GM19043 (cell line): ENCODE results near the gene NRG3.

Source experiments
- ATAC-seq: cut with Tn5 transposase; IDR thresholded peaks from one replicate; pipeline ENCODE4 v1.9.1; 2021; ENCODE audit warnings: low read depth; ENCODE audit not compliant: unreplicated experiment

The NRG3 gene

DNA sequence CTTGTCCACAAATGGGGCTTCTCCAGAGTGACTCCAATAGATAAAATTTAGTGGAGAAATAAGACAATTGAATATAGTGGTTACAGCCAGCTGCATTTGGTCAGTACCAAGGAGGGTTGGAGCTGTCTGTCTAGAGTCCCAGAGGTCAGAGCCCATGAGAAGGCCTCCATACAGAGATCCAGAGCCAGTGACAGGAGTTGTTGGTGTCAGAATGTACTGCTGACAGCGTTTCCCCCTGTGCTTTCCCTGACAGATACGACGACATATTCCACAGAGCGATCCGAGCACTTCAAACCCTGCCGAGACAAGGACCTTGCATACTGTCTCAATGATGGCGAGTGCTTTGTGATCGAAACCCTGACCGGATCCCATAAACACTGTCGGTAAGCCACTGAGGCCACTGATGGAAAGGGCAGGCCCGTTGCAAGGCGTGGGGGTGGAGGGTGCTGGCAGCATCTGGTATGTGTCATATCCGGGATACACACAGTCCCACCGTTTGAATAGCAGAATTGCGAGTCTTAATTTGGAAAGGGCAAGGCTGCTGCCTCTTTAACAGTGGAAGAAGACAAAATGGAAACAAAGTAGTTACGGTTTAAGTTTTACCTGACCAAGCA lies 483.6 kb downstream of the NRG3 start:
- ATAC-seq, result no peak

DNA sequence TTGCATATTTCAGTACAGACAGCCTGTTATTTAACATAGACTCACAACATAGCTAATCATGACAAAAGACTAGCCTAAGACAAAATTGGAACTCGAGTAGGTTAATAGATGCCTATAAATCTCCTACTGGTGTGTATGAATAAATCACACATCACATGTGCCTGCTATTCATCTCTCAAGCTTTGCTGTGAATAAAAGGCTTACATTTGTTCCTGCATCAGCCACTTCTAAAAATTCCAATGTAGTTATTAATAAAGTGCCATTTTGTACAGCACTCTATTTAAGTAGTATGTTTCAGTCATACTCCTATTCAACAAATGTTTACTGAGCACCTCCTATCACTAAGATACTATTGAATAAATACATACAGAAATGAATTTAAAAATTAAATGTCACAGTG lies 486.3 kb downstream of the NRG3 start:
- ATAC-seq, result no peak

DNA sequence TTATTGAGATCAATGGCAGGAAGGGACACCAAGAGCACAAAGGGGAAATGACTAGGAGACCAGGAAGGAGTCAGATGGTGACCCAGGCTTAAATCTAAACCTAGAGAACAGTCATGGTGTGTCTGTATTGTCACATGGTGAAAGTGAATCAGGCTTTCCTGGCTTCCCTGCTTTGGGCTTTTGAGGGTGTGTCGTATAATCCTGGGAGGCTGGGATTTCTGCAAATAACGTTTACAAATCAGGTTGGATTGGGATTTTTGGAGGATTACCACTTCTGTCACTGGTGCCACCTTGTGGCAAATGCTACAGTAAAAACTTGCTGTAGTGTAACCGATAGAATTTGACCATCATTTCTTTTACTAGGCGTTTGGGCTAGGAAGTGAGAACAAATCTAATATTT lies 502.6 kb downstream of the NRG3 start:
- no peak for ATAC-seq

DNA sequence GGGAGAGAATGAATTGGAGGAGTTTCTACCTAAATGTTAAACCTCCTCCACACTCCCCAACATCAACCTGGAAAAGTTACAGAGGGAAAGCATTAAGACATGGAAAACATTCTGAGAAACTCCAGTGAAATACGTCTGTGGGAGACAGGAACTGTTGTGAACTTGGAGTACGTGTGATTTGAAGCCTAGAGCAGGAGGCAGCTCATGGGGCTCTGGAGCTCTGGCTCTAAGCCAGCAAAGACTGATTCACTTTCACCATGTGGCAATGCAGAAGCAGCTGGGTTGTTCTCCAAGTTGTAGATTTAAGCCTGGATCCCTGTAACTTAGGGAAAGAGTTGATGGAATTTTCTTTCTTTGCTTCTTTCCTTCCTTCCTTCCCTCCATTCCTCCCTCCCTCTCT lies 503.2 kb downstream of the NRG3 start:
- no peak for ATAC-seq

DNA sequence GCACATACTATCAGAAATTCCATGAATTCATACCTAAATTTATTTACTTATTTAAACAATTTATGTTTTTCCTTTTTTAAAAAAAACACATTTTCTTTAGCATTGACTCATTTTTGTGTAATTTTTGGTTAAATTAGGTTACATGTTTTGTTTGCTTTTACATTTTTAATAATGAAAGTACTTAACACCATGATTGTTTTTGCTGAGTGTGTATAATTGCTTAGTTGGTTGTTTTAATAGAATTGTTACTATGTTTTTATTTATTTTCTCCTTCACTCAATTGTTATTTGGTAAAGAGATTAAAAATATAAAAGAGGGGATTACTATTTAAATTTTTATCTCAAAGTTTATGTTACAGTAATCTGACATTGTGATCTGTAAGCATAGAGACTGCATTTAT lies 508.4 kb downstream of the NRG3 start:
- ATAC-seq, result no peak

DNA sequence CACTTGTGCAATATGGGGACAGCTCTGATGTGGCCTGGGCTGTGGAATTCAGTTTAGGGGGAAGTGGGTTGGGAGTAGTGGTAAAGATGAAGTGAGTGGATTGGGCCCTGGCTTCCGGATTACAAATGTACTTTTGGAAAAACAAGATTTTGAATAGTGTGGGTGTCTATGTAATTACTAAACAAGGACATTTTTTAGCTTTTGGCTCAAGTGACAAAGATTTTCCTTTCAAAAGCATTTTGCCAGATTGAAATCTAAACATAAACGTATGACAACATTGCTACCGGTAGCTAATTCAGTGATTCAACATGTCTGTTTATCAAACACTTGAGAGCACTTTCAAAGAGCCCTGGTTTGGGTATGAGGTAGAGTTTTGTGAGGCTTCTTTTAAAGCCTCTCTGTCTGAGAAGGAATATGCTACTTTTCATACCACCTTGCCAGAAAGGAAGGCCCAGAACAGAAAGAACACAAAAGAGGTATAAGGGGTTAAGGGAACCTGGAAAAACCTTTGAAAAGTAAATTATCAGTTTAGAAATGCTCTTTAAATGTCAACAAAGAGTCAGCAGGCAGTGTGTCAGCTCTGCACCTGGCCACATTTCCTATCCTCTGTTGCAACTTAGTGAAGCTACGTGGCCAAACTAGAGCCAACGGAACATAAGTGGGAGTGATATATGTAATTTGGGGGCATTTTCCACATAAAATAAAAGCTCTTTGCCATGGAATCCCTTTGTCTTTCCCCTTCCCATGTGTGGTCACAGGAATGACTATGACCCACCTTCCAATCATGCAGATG lies 516.1 kb downstream of the NRG3 start:
- ATAC-seq, result no peak

DNA sequence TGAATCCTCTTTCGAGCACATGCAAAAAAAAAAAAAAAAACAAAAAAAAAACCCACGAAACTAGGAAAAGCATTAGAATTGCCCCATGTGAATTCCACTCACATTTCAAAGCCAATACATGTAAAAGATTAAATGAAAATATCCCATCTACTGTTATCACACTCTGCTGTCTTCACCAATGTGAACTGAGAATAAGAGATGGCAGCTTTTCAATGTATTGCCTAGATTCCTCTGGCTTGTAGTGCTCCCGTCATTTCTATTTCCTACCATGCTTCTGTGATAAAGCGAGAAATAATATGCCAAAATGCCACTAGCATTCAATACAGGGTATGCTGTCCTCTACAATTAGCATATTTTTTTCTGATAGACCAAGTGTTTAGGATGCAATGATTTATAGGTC lies 517.0 kb downstream of the NRG3 start:
- no peak for ATAC-seq

DNA sequence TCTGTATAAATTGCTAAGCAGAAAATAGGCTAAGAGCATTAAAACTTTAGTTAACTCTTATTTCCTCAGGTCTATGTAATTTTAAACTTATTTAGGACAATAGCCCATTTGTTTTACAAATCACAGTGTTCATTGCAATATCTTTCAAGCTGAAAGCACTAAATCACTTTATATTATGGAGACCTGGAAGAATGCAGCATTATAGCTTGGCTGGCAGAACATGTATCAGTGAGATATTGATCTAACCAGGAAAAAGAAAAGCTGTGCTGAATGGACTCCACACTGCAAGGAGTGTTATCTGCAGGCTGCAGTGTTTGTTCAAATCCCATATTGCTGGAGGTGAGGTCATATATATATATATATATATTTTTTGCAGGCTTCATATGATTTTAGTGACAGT lies 517.5 kb downstream of the NRG3 start:
- no peak for ATAC-seq

DNA sequence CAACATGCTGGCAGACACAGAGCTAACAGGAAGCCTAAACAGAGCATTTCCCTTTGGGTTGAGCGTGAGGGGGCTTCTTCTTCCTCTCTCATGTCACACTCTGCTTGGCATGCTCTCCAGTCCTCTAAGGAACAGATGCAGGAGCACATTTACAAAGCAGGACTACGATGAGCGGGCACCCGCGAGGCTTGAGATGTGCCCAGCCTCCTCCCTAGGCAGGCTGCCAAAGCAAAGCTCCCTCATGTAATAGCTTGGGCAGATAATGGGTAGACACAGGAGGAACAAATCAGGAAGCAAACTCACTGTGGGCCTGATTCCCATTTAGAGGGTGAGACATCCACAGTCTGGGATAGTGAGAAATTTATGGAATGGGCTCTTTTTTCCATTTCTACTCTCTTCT lies 519.1 kb downstream of the NRG3 start:
- no peak for ATAC-seq

DNA sequence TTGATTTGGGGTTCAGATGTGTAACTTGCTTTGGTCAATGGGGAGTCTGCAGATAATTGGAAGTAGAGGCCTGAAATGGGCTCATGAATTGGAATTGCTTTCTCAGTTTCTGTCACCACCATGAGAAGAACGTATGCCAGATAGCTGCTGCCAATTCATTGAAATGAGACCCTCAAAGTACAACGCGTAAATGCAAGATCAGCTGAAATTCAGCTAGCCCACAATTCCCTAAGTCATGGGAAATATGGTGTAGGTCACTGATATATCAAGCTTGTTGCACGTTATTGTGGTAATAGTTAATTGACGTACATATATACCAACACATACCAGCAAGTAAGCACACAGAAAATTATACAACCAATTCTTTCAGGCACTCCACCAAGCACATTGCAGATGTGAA lies 520.0 kb downstream of the NRG3 start:
- ATAC-seq, result no peak

DNA sequence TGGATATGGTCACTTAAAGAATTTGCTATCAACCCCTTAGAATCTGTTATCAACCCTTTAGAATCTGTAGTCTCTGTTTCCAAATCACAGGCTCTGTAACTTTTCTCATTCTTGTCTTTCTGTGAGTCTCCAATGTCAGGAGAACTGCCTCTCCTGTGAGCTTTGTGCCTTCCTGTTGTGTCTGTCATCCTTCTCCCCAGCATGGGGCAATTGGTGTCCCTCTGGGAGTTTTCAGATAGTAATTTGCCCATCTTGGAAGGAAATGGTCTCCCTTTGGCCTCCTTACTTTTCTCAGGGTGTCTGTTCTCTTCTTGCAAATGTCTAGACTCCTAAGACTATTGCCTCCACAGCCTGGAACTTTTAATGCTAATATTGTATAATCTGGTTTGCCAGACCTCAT lies 521.9 kb downstream of the NRG3 start:
- no peak for ATAC-seq

DNA sequence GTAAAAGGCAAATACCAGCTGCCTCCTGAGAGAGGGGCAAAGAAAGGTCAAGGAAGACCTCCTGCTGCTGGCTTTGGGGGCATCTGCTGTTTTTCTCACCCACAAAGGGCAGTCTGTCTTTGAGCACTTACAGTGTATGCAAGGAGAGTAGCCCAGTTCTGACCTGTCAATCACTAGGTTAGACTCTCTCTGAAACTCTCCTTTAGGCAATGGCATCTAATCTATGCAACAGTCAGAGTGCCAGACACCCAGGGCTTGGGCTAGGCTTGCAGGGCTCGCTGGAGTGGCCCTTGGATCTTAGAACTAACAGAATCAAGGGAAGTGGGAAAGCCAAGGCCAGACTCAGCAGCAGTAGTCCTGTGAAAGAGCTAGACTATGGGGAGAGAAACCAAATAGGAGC lies 522.9 kb downstream of the NRG3 start:
- no peak for ATAC-seq

DNA sequence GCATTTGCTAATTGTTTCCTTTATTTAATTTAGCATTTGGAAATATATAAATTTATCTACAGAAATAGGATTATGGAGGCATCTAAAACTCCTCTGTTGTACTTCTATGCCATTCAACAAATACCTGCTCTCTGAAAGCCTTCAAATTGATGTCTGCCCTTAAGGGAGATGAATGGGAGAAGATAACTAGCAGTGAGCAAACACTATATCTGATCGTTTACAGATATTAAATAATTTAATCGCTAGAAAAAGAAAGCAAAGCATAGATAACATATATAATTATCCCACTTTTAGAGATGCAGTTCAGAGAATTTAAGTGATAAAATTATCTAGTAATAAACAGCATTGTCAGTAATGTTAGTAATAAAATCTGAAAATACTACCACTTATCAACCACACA lies 524.9 kb downstream of the NRG3 start:
- ATAC-seq, result no peak

DNA sequence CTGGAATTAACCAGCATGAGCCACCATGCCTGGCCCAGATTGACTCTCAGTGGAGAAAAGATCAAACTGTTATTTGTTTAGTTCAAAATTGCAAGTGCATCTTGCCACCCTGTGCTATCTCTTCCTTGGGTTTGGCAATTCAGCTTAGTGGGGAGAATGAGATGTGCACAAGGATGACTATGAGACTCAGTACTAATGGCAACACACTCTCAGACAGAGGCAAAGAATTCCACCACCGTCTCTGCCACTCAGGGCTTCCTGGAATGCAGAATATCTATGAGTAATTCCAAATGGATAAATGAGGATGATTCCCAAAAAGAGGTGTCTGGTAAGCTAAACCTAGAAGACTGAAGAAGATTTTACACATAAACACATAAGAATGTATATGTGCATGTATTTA lies 525.8 kb downstream of the NRG3 start:
- ATAC-seq, result no peak

DNA sequence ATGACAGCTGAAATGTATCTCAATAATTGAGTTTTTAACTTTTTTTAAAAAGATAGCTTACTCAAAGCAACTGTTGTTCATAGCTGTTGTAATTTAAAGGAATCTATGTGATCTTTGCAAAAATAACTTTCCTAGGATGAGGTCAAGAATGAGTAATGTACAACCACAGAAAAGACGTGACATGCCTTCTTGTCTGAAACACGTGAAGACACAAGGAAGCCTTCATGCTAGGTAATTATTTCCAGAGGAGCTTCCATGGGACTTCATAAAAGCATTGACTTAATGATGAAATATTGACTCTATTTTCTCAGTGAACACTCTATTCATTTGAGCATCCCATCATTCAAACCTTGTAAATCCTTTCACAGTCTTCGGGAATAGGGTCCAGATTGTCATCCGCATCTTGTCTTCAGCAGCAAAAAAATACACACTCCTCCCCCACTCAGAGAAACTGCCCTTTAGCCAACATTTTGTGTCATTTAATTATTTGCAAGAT lies 528.0 kb downstream of the NRG3 start:
- no peak for ATAC-seq

DNA sequence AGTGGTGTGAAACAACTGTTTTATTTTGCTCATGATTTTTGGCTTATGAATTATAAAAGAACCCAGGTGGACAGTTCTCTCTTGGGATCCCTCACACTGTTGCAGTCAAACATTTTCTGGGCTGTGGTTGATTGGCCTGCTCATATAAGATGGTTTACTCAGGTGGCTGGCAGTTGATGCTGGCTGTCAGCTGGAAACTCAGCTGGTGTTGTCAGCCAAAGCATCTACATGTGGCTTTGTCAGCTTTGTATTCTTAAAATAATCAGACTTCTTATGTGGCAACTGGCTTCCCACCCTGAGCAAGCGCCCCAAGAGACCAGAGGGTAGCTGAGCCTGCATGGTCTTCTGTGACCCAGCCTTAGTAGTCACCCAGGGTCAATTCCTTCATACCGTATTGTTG lies 534.7 kb downstream of the NRG3 start:
- ATAC-seq, result no peak

DNA sequence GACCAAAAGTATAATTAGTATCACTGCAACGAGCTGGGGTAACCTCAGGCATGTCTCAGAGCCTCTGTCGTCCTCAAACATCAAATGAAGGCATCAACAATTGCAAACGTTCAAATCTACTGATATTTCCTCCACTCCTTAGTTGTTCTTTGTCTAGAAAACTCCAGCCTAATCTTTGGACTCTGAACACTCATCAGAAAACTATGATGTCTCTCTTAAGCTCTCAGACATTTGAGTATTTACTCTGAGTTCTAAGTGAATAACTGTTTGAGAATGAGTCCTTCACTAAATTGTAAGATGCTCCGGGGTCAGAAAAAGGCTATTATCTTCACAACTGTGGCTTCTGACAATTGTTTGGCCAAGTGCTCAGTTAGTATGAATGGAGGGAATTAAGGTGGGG lies 536.4 kb downstream of the NRG3 start:
- ATAC-seq, result no peak

DNA sequence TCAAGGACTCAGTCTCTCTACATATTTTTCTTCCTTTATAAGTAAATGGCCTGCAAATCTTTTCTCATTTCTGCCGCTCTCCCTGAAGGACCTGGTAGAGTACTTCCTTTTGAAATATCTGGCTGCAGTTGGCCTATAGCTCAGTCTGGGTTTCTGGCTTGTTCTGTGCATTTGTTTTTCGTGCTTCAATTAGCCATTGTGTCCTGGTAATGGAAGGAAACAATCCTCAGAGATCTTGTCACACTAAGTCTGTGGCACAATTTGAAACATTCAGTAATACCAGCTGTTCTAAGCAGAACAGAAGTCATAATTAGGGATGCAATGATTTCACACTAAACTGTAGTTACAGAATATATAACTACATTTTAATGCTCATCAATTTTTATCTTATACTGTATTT lies 545.0 kb downstream of the NRG3 start:
- ATAC-seq, result no peak

DNA sequence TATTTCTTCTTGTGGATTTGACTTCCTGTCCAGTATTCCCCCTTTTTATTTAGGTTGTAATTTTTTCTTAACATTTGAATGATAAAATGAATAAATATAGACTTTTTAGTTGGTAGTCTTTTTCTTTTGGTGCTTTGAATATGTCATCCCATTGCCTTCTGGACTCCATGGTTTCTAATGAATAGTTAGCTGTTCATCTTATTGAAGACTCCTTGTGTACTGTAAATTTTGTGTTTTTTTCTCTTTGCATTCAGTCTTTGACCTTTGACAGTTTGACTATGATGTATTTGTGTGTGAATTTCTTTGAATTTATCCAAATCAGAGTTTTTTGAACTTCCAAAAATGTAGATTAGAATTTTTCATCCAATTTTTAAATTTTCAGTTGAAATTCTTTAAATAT lies 554.3 kb downstream of the NRG3 start:
- no peak for ATAC-seq

DNA sequence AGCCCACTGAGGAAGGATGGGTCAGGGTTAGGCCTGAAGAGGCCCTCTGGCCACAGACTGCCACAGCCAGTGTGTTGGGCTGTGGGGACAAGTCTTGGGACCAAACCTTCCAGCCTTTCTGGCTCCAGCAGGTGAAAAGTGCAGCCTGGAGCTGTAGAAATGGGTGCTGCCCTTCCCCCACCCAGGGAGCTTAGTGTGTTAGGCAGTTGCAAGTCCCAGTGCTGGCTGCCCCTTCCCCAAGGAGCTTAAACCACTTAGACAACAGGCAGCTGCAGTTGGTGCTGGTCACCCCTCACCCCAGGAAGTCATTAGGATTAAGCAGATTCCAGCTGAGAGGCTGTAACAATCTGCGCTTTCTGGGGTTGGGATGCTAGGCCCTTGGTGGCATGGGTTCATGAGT lies 563.3 kb downstream of the NRG3 start:
- no peak for ATAC-seq

DNA sequence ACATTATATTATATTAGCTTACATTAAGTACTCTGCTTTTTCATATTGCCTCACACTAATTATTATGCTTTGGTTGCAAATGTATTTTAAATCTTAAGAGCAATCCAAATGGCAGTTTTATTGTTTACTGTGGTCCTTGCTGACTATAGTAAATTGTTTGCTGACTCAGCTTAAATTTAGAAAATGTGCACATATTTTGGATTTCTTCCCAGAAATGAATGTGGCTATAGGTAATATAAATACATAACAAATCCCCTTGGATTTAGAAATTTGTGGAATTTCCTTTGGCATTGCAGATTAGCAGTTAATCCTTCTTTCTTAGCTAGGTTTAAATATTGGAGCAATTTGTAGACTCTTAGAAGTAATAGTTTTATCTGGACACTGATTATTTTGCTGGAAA lies 565.8 kb downstream of the NRG3 start:
- no peak for ATAC-seq

DNA sequence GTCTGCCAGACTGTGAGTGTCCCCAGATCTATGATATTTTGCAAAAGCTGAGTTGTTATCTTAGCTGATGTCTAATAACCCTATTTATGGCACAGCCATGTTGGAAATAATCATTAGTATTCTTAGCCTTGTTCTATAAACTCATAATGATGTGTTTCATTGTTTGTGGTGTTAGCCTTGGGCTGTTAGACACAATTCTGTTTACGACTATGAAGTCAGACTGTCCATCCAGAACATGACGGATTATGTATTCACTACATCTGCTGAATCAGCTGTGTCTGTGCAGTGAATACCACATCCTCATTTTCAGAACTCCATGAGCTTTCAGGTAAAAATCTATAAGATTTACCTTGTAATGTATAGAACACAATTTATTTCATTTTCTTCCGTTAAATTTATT lies 577.1 kb downstream of the NRG3 start:
- no peak for ATAC-seq
